ENCODE data around the gene RTTN.

RTTN gene

DNA sequence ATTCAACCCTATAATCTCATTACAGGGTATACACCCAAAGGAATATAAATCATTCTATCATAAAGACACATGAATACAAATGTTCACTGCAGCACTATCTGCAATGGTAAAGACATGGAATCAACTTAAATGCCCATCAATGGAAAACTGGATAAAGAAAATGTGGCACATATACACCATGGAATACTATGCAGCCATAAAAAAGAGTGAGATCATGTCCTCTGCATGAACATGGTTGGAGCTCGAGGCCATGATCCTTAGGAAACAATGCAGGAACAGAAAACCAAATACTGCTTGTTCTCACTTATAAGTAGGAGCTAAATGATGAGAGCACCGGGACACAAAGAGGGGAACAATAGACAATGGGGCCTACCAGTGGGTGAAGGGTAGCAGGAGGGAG lies 169.3 kb downstream of the RTTN start:
- no peak overlapping the region for H3K27ac ChIP-seq
- DNase-seq (ENCODE audit: low read depth, low spot score) = no peak

GRCh38 chr18:70031221-70031620 lies 174.3 kb downstream of the RTTN start:
- no peak overlapping the region for H3K27ac ChIP-seq
- no peak for DNase-seq (ENCODE audit: low read depth, low spot score)

DNA sequence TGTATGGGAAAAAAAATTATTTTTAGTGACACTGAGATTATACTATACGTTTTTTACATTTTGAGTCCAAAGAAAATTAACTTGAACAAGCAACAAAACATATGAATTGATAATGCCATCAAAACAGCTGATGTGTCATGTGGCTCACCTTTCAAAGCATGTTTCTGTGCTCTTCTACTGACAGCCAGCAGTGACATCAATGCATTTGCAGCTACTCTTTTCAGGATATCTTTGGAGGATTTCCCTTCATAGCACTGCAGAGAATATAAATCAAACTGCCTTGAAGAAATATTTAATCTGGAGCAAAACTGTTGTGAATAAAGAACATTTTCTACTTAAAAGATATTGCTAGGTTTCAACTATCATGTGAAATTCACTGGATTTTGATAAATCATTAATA lies 174.8 kb downstream of the RTTN start:
- DNase-seq (ENCODE audit: low read depth, low spot score) = no peak
- H3K27ac ChIP-seq = no peak overlapping the region

- no peak for DNase-seq (ENCODE audit: low read depth, low spot score)
Observed at GRCh38 chr18:70029163-70029562, 176.3 kb downstream of the RTTN start.

GRCh38 chr18:70028734-70029133 lies 176.8 kb downstream of the RTTN start:
- DNase-seq (ENCODE audit: low read depth, low spot score) = no peak
- no peak overlapping the region for H3K27ac ChIP-seq

More at GRCh38 chr18:70029163-70029562, 176.3 kb downstream of the RTTN start:
- no peak overlapping the region for H3K27ac ChIP-seq

DNA sequence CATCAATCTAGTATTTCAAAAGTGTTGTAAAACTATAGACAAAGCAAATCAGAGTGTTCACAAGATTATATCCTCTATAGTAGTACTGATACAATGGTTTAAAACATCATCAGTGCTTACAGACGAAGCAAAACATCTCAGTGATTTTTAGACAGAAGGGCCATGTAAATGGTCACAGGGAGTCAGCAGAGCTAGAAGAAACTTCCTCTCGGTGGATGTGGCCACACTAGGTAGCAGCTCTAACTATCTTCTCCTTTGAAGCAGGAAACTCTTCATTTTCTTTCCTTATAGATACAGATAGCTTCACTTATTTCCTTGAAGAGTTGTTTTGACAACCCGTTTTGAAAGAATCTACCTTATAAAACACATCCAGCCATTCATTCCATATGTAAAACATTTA lies 177.4 kb downstream of the RTTN start:
- no peak for DNase-seq (ENCODE audit: low read depth, low spot score)
- no peak overlapping the region for H3K27ac ChIP-seq

- no peak overlapping the region for H3K27ac ChIP-seq
- DNase-seq (ENCODE audit: low read depth, low spot score) = no peak
Observed at GRCh38 chr18:70025580-70025979, 179.9 kb downstream of the RTTN start.

GRCh38 chr18:70024829-70025228 lies 180.7 kb downstream of the RTTN start:
- no peak overlapping the region for H3K27ac ChIP-seq
- DNase-seq (ENCODE audit: low read depth, low spot score) = no peak

- H3K27ac ChIP-seq = no peak overlapping the region
- no peak for DNase-seq (ENCODE audit: low read depth, low spot score)
Observed at GRCh38 chr18:70024093-70024492, 181.4 kb downstream of the RTTN start.

GRCh38 chr18:70022636-70023035 lies 182.9 kb downstream of the RTTN start:
- no peak overlapping the region for H3K27ac ChIP-seq
- DNase-seq (ENCODE audit: low read depth, low spot score) = no peak

DNA sequence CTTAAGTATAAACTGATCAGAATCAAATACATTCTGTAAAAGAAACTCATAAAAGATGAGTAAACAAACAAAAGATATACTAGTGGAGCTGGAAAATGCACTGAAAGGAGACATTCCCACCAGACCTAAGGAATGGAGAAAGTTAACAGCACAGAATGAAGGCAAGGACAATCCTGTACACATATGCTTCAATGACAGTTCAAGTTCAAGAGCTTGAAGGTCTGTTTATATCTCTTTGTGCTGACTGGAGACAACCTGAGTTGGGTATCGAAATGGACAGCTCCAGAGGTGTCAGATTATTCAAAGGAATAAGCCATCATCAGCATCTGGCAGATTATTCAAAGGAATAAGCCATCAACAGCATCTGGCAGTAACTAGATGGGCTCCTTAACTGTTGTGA lies 184.0 kb downstream of the RTTN start:
- H3K27ac ChIP-seq = no peak overlapping the region
- no peak for DNase-seq (ENCODE audit: low read depth, low spot score)

DNA sequence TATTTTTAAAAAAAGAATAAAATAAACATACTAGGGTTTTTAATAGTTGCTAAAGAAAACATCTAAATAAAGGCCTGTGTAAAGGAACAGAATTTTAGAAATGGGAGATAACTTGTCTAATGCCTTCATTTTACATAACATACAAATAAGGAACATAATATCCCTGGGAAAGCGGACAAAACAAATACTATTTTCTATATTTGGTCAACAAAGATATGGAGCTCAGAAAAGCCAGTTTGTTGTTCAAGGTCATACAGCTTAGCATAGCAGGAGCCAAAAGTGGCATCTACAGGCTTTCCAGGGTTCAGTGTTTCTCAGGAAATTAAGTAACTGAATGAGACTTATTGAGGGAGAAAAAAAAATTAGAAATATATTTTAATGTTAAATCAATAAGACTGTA lies 184.4 kb downstream of the RTTN start:
- no peak for DNase-seq (ENCODE audit: low read depth, low spot score)

GRCh38 chr18:70019991-70020390 lies 185.5 kb downstream of the RTTN start:
- no peak for DNase-seq (ENCODE audit: low read depth, low spot score)
- H3K27ac ChIP-seq = no peak overlapping the region

More for the DNA sequence above, 184.4 kb downstream of the RTTN start:
- no peak overlapping the region for H3K27ac ChIP-seq

DNA sequence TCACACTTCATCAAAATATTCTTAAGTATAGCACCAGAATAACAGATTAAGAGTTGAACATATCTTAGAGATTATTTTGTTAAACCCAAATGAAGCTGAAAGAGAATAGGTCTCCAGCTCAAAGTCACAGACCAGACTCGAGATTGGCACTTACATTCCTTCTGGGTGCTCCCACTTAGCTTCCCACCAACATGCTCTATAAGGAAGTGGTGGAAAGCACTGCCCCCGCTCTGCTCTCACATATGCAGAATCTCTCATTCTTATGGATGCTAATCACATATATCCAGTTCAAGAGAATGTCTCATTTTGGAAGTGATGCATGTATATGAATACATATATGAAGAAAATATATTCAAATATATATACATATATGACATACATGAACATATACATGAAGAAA lies 186.4 kb downstream of the RTTN start:
- no peak for DNase-seq (ENCODE audit: low read depth, low spot score)
- no peak overlapping the region for H3K27ac ChIP-seq

- H3K27ac ChIP-seq = no peak overlapping the region
- DNase-seq (ENCODE audit: low read depth, low spot score) = no peak
Observed at GRCh38 chr18:70015127-70015526, 190.4 kb downstream of the RTTN start.

GRCh38 chr18:70005580-70005979 lies 199.9 kb downstream of the RTTN start:
- no peak for DNase-seq (ENCODE audit: low read depth, low spot score)
- no peak overlapping the region for H3K27ac ChIP-seq

DNA sequence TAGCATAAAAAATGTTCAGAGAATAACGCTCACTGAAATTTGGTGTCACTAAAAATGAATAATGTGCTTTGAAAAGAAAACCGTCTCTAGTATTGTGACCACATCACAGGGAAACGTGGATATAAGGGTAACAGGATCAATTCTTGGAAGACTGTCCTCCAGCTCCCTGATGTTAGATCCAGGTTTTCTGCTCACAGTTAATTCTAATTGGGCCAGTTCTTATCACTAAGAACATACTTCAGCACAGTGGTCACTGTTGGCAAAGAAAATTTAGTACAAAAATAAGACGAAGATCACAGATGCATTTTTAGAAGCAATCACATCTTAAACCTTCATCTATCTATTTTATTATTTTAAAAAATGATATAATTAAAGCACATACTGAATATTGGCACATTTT lies 200.8 kb downstream of the RTTN start:
- H3K27ac ChIP-seq = no peak overlapping the region
- DNase-seq (ENCODE audit: low read depth, low spot score) = no peak

DNA sequence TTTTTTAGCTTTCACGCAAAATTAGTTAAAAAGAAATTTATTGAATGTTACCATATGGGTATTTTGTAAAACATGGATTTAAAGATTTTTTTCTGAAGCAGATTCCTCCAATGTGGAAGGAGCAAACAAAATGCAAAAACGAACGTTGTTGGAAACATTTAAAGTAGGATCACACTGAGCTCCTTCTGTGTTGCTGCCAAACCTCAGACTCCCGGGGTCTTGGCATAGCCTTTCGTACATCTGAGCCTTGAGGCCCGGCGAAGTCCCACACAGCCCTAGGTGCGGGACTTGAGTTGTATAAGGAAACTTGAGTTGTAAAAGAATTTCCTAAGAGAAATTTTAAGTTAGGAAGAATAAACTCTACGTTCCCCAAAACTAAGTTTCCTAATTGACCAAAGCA lies 205.8 kb downstream of the RTTN start:
- no peak for DNase-seq (ENCODE audit: low read depth, low spot score)
- H3K27ac ChIP-seq = no peak overlapping the region

DNA sequence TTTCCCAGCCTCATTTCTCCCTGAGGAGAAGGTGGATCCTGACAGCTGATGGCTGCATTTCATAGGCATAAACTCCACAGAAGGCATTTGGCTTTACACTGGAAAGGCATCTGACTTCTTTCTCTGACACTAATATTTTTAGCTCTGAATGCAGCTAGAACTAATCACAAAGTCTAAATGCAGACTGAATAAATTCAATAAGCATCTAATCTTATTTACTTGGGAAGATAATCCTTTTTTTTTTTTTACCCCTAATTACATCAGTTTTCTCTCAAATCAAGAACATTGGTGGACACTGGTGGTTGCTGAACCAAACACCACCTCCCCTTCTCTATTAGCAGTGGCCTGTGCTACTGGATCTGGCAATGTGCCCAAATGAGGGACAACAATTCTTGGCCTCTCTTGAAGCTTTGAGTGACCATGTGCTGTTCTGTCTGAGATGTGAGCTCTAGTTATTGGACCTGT lies 206.9 kb downstream of the RTTN start:
- DNase-seq (ENCODE audit: low read depth, low spot score) = no peak
- no peak overlapping the region for H3K27ac ChIP-seq

DNA sequence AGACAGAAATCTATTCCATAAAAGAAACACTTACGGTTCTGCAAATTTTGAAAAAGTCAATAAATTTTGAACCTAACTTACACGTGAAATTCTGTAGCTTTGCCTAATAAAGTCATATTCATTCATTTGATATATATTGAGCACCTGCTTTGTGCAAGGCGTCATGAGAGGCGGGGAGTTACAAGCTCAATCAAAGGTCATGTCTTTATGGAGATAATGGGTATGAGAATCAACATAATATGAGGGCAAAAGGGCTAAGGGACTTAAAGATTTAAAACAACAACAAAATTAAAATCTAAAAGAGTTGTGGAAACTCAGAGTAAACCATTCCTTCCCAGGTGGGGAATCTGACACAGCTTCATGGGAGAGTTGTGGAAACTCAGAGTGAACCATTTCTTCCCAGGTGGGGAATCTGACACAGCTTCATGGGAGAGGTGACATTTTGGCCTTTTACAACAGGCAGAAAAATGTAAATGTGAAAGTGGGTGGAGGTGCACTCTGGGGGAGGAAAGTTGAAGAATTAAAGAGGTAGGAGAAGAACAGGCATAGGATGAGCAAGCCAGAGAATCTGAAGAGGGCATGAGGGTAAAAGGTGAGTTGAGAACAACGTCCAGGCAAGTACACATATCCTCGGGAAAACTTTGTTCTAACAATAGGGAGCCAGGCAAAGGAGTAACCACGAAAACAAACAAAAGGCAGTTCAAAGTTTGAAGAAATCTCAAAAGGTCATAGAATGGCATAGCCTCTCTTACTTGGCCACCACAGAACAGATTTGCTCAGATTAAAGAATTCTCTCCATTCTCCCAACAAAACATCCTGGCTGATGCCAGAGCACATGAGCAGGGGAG lies 208.3 kb downstream of the RTTN start:
- no peak for DNase-seq (ENCODE audit: low read depth, low spot score)
- H3K27ac ChIP-seq = no peak overlapping the region

GRCh38 chr18:69996417-69996816 lies 209.1 kb downstream of the RTTN start:
- no peak overlapping the region for H3K27ac ChIP-seq
- DNase-seq (ENCODE audit: low read depth, low spot score) = no peak

- DNase-seq (ENCODE audit: low read depth, low spot score) = no peak
- no peak overlapping the region for H3K27ac ChIP-seq
Observed at GRCh38 chr18:69995774-69996173, 209.7 kb downstream of the RTTN start.
